Suprapubic skin (tissue), 4 donors: Measurements from ENCODE around the gene NEGR1.

ENCODE experiments used
- EP300 ChIP-seq: sonication (generic); formaldehyde crosslinking; IDR thresholded peaks from one replicate; pipeline ENCODE4 v1.6.1; 2017; ENCODE audit warnings: antibody characterized with exemption
- POLR2A ChIP-seq, 2 donors: fragments of 450-650 bp; IDR thresholded peaks; one replicate each; pipeline ENCODE4 v1.6.1; 2017; ENCODE audit warnings: antibody characterized with exemption in 2 of 2, mild to moderate bottlenecking in 2 of 2, moderate library complexity in 2 of 2
- POLR2AphosphoS5 ChIP-seq, 3 donors: sonication (generic); formaldehyde crosslinking; IDR thresholded peaks; one replicate each; pipeline ENCODE4 v1.6.1; 2017; ENCODE audit warnings: antibody characterized with exemption in 3 of 3
- TF ChIP-seq, protein P1 (sequence below), 2 donors: fragments of 200-600 bp in 1 of 2; fragments of 450-650 bp in 1 of 2; sonication (generic) in 1 of 2; IDR thresholded peaks; one replicate each; pipeline ENCODE4 v1.5.1; 2016 to 2019; ENCODE audit warnings: antibody characterized with exemption in 2 of 2, mild to moderate bottlenecking in 1 of 2, moderate library complexity in 1 of 2

DNA sequence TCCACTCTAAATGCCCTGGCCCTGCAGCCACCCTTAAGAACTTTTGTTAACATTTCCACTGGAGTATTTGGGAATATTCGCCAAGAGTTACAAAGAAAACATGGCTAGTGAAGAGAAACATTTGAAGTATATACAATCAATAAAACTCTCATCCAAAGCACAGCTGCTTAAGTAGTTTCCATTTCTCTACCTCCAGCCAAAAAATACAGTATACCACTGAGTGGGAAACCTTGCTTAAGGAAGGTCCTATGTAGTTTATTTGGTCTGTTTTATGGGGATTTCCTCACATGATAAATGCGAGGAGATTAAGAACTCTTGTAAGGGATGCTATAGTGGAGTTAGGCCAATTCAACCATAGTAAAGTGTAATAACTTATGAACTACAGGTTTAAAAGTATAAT is 382.5 kb downstream of the NEGR1 start:
- TF ChIP-seq, protein P1, sequence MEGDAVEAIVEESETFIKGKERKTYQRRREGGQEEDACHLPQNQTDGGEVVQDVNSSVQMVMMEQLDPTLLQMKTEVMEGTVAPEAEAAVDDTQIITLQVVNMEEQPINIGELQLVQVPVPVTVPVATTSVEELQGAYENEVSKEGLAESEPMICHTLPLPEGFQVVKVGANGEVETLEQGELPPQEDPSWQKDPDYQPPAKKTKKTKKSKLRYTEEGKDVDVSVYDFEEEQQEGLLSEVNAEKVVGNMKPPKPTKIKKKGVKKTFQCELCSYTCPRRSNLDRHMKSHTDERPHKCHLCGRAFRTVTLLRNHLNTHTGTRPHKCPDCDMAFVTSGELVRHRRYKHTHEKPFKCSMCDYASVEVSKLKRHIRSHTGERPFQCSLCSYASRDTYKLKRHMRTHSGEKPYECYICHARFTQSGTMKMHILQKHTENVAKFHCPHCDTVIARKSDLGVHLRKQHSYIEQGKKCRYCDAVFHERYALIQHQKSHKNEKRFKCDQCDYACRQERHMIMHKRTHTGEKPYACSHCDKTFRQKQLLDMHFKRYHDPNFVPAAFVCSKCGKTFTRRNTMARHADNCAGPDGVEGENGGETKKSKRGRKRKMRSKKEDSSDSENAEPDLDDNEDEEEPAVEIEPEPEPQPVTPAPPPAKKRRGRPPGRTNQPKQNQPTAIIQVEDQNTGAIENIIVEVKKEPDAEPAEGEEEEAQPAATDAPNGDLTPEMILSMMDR (IDR thresholded peaks at IDR 0.05): no peak
- no peak for TF ChIP-seq POLR2A (IDR thresholded peaks at IDR 0.05)
- TF ChIP-seq POLR2AphosphoS5 (IDR thresholded peaks at IDR 0.05): no peak
- no peak for TF ChIP-seq EP300
